Psoas muscle (tissue), 8 donors: ENCODE measurements around the gene BAD. TPM values are rescaled to one million over a fixed set of nuclear protein-coding genes. Genes with fewer than 3 reads are reported as not detected.

Experiments used
- ATAC-seq, 4 donors: fragments of 200-7000 bp; cut with Tn5 transposase; one replicate each; pipeline ENCODE4 v1.9.1; 2020; ENCODE audit warnings: moderate library complexity in 3 of 4, mild to moderate bottlenecking in 2 of 4
- DNase-seq, 2 donors: peaks; one replicate each; pipeline ENCODE4 v3.0.0-alpha.2; 2020
- H3K27ac ChIP-seq: fragments of 200-600 bp; one replicate; pipeline ENCODE4 v1.8.0; 2022
- H3K27me3 ChIP-seq, 3 donors: fragments of 200-600 bp in 1 of 3; one replicate each; pipeline versions ENCODE4 v1.6.1 to v1.8.0; 2013 to 2022; ENCODE audit warnings: low read length in 2 of 3, mild to moderate bottlenecking in 2 of 3, moderate library complexity in 1 of 3; ENCODE audit not compliant: insufficient read depth in 3 of 3
- H3K36me3 ChIP-seq, 2 donors: fragments of 200-600 bp in 1 of 2; one replicate each; pipeline versions ENCODE4 v1.6.1 to v1.8.0; 2013 to 2022; ENCODE audit warnings: low read depth in 1 of 2, mild to moderate bottlenecking in 1 of 2, moderate library complexity in 1 of 2; ENCODE audit not compliant: insufficient read depth in 1 of 2
- H3K4me1 ChIP-seq: fragments of 200-600 bp; one replicate; pipeline ENCODE4 v1.8.0; 2022
- H3K4me3 ChIP-seq: fragments of 200-600 bp; one replicate; pipeline ENCODE4 v1.8.0; 2022; ENCODE audit warnings: mild to moderate bottlenecking
- H3K9me3 ChIP-seq: fragments of 200-600 bp; one replicate; pipeline ENCODE4 v1.8.0; 2022
- CTCF ChIP-seq: fragments of 200-600 bp; IDR thresholded peaks from one replicate; pipeline ENCODE4 v1.8.0; 2022; ENCODE audit warnings: antibody characterized with exemption
- WGBS, 3 donors: extraction: QIAGEN DNeasy Blood & Tissue Kit; methylation state at CpG; one replicate each; pipeline versions ENCODE4 v1.1.6 to v1.1.7; 2013; 5-methylcytosine and 5-hydroxymethylcytosine counted together
- intact Hi-C, 2 donors: fragments of 100-400 bp; cut with DNase I; formaldehyde crosslinking; loops; one replicate each; pipeline versions ENCODE4 v1.11.0 to v1.14.2; 2022
- polyA plus RNA-seq, 3 donors: library from polyadenylated mRNA; stranded (reverse); fragments of 200-250 nt; gene quantifications; one replicate each; pipeline ENCODE4 v1.2.3, GENCODE V29; 2013
- total RNA-seq, 4 donors: library from RNA; stranded (reverse); fragmentation: NEBNext Ultra II Directional in 2 of 4; extraction: Animal tissue kit (Norgen Biotek cat#: 25700) in 2 of 4; gene quantifications; one replicate each; pipeline versions ENCODE4 v1.2.1 to v1.2.4, GENCODE V29; 2021 to 2023
- donor health status: healthy with polysubstance abuse.
- donor health status: DM: no; HTN: no; CAD: no; lungs with moderate emphysema.
- donor health status: Bipolar disorder and iron deficiency.
- donor health status: healthy.
- donor health status: DM: yes; HTN: yes; CAD: no.
- donor health status: DM: no; HTN: no; CAD: no.
- donor health status: DM: no; HTN: no; CAD: no.
- donor health status: DM: yes; HTN: yes; CAD: no.

The BAD gene
- total and polyA plus RNA-seq, 7 donors: 27.7 to 135 (median 30.5) TPM

- WGBS, 3 donors: 81 to 87% (median 81%) methylated on average over 2 of the region's 2 CpGs
- intact Hi-C loops: no loop called here
- no peak overlapping the region for H3K4me3 ChIP-seq
- H3K4me1 ChIP-seq: peaks cover 7% of the 10 kb centered on the region
- H3K9me3 ChIP-seq: no peaks in the 10 kb centered on the region
- ATAC-seq (no peak), DNase-seq (no peak)
- no peaks in the 10 kb centered on the region for H3K27me3 ChIP-seq
- no peak overlapping the region for H3K27ac ChIP-seq
- H3K36me3 ChIP-seq: peaks cover 0 to 44% of the 10 kb centered on the region in 2 donors
- no peak for TF ChIP-seq CTCF
Observed at GRCh38 chr11:64275841-64276240, 8.6 kb downstream of the BAD start.

DNA sequence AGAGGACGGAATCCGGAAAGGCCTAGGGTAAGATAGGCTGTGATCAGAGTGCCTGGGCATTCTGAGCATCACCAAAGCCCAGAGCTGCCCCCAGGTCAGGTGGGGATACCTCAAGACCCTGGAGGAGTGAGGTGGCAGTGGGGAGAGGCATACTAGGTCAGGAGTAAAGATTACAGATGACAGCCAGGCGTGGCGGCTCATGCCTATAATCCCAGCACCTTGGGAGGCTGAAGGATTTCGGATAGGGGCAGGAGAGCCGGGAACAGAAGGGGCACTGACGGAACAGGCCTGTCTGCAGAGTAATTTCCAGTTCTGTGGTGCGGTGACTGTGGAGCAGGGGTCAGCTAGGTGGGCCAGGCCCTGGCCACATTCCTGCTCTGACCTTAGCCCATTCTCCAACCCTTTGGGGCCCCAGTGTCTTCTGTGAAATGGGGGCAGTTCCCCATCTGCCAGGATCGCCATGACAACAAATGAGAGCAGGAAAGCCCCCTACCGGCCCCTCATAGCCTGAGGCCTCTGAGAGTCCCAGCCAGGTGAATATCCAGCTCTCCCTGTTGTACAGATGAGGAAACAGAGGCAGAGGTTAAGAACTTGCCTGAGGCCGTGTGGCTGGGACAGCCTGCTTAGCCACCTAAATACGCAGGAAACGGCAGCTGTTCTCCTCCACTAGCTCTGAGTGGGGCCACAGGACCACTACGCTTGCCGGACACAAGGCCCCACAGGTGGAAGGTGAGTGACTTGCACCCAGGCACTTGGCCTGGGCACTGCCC lies 9.2 kb downstream of the BAD start:
- intact Hi-C loops: no loop called here
- Histone ChIP-seq H3K4me3 (no peak overlapping the region), H3K9me3 (no peaks in the 10 kb centered on the region), H3K27me3 (no peaks in the 10 kb centered on the region), H3K4me1 (peaks cover 7% of the 10 kb centered on the region), H3K36me3 (peaks cover 0 to 44% of the 10 kb centered on the region in 2 donors), H3K27ac (no peak overlapping the region)
- TF ChIP-seq CTCF: no peak
- ATAC-seq (no peak), DNase-seq (no peak)
- WGBS, 3 donors: 89 to 93% (median 91%) methylated on average over 15 of the region's 15 CpGs

- Histone ChIP-seq H3K27ac (peak overlapping the region; percentile 93), H3K4me1 (peaks cover 20% of the 10 kb centered on the region), H3K36me3 (peaks cover 3 to 18% of the 10 kb centered on the region in 2 donors), H3K9me3 (no peaks in the 10 kb centered on the region), H3K4me3 (peak overlapping the region; percentile 83), H3K27me3 (no peaks in the 10 kb centered on the region)
- DNase-seq (peak; percentile 98 to 99), ATAC-seq (peak; percentile 84 to 88 (median 86))
- intact Hi-C loops: loop anchor here (2.0 to 5.0 kb wide), 4 partner anchors 15 to 67 kb away; partner anchors contain the start of genes BAD (in 1 of the 2), GPR137 (in 1 of the 2) and PLCB3 (in 1 of the 2)
- peak; percentile 19 for TF ChIP-seq CTCF
- 0 to 1% (median 1%) methylated on average over 56 to 58 of the region's 58 CpGs for WGBS, 3 donors
Observed at GRCh38 chr11:64269540-64270220, 14.8 kb downstream of the BAD start.

DNA sequence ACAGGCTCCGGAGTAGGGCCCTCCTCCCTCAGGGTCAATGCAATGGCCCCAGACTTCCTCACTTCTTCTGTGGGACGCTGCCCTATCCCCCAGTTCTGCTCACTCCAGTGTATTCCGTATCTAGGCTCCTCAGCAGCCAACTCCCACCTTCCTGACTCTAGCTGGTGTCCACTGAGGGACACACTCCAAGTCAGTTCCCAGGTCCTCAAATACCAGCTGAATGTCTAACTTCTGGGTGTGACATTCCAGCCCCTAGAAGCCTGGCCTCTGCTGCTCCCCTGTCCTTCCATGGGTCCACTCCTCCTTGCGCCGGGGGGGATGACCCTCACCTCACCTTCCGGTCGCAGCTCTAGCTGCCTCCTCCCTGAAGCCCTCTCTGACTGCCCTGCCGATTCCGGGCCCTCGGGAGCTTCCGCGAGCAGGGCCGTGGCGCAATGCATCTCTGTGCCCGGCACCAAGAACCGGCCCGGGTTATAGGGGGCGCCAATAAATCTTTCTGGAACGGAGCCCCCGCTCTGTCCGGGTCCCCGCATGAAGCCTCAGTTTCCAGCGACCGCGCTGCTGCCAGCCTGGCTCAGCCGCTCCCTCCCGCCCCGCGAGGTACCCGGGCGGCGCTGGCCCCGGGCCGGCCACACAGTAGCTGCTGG lies 15.4 kb downstream of the BAD start:
- Histone ChIP-seq H3K36me3 (peaks cover 3 to 24% of the 10 kb centered on the region in 2 donors), H3K27ac (peak overlapping the region; percentile 93), H3K4me3 (peak overlapping the region; percentile 83), H3K9me3 (no peaks in the 10 kb centered on the region), H3K4me1 (peaks cover 20% of the 10 kb centered on the region), H3K27me3 (no peaks in the 10 kb centered on the region)
- peak; percentile 14 to 34 (median 34) for ATAC-seq
- intact Hi-C loops: loop anchor here (2.0 to 5.0 kb wide), 3 partner anchors 16 to 67 kb away; partner anchors contain the start of gene PLCB3 (in 1 of the 2)
- 1 to 3% (median 3%) methylated on average over 34 of the region's 34 CpGs for WGBS, 3 donors
- DNase-seq: peak; percentile 85 to 90
- TF ChIP-seq CTCF: no peak
